Measurements from ENCODE around the gene SEC16B.

Gene SEC16B

DNA sequence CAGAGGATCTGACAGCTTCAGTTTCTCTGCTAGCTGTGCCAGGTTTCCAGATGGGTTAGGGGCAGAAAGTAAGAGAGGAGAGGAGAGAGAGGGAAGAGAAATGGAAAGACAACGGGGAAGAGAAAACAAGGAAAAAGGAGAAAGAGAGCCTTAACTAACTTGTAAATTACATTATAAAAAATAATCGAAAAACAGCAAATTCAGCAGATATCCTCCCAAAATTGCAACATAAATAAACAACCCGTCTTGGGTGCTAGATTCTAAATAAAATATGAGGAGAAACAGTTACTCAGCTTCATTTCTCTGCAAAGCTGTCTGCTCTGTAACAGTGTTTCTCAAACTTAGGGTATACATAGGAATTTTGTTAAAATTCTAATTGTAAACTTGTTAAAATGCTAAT lies 29.2 kb downstream of the SEC16B start:
- no peaks in the 10 kb centered on the region for H3K36me3 ChIP-seq (ENCODE audit: control insufficient read depth, low read length)
- no peaks in the 10 kb centered on the region for H3K9me2 ChIP-seq (replicated peaks; ENCODE audit: control insufficient read depth, low read length)
- no peaks in the 10 kb centered on the region for H3K9me3 ChIP-seq (ENCODE audit: control insufficient read depth, insufficient read depth, low read length)
- H3K27me3 ChIP-seq (ENCODE audit: control insufficient read depth, low read length): no peaks in the 10 kb centered on the region
- no peaks in the 10 kb centered on the region for H3K4me1 ChIP-seq (ENCODE audit: control insufficient read depth, low read length)
- H3K4me2 ChIP-seq (ENCODE audit: low read length): no peak overlapping the region
- no peaks in the 10 kb centered on the region for H3K79me2 ChIP-seq (ENCODE audit: control insufficient read depth, low read length)
- no peak overlapping the region for H3K4me3 ChIP-seq (ENCODE audit: low read length)
- no peak for TF ChIP-seq EZH2phosphoT487 (IDR thresholded peaks at IDR 0.05; ENCODE audit: borderline replicate concordance, low read length)
- TF ChIP-seq, protein P1, sequence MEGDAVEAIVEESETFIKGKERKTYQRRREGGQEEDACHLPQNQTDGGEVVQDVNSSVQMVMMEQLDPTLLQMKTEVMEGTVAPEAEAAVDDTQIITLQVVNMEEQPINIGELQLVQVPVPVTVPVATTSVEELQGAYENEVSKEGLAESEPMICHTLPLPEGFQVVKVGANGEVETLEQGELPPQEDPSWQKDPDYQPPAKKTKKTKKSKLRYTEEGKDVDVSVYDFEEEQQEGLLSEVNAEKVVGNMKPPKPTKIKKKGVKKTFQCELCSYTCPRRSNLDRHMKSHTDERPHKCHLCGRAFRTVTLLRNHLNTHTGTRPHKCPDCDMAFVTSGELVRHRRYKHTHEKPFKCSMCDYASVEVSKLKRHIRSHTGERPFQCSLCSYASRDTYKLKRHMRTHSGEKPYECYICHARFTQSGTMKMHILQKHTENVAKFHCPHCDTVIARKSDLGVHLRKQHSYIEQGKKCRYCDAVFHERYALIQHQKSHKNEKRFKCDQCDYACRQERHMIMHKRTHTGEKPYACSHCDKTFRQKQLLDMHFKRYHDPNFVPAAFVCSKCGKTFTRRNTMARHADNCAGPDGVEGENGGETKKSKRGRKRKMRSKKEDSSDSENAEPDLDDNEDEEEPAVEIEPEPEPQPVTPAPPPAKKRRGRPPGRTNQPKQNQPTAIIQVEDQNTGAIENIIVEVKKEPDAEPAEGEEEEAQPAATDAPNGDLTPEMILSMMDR (IDR thresholded peaks at IDR 0.05; ENCODE audit: low read depth, low read length, poor library complexity, severe bottlenecking): no peak
- no peaks in the 10 kb centered on the region for H4K20me1 ChIP-seq (ENCODE audit: control insufficient read depth, insufficient read depth, low read depth, low read length)
- H3K27ac ChIP-seq (ENCODE audit: low read depth, low read length): no peak overlapping the region
- no peaks in the 10 kb centered on the region for H3F3A ChIP-seq (ENCODE audit: control insufficient read depth, insufficient read depth)

DNA sequence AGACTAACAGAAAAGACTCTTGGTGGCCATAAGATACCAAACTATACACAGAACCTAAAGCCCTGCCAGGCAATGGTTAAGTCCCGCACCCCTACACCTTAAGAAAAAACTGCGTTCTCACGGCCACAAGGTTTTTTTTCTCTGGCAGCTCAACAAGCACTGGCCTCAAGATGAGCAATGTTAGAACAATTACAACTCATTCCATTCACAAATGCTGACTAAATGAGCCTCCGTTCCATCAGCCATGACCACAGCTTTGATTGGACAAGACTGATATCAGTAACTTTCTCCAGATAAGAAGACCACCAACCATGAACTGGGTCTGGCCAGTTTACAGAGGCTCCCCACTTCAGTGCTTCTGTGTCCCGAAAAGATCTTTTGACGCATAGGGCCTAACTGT lies 31.9 kb downstream of the SEC16B start:
- no peaks in the 10 kb centered on the region for H3K9me3 ChIP-seq (ENCODE audit: control insufficient read depth, insufficient read depth, low read length)
- H3K4me2 ChIP-seq (ENCODE audit: low read length): no peak overlapping the region
- H3K4me1 ChIP-seq (ENCODE audit: control insufficient read depth, low read length): no peaks in the 10 kb centered on the region
- no peaks in the 10 kb centered on the region for H3K9me2 ChIP-seq (replicated peaks; ENCODE audit: control insufficient read depth, low read length)
- H3K79me2 ChIP-seq (ENCODE audit: control insufficient read depth, low read length): no peaks in the 10 kb centered on the region
- no peak overlapping the region for H3K4me3 ChIP-seq (ENCODE audit: low read length)
- no peaks in the 10 kb centered on the region for H3F3A ChIP-seq (ENCODE audit: control insufficient read depth, insufficient read depth)
- no peaks in the 10 kb centered on the region for H4K20me1 ChIP-seq (ENCODE audit: control insufficient read depth, insufficient read depth, low read depth, low read length)
- H3K27me3 ChIP-seq (ENCODE audit: control insufficient read depth, low read length): no peaks in the 10 kb centered on the region
- H3K36me3 ChIP-seq (ENCODE audit: control insufficient read depth, low read length): no peaks in the 10 kb centered on the region
- TF ChIP-seq, protein P1 (IDR thresholded peaks at IDR 0.05; ENCODE audit: low read depth, low read length, poor library complexity, severe bottlenecking): no peak
- TF ChIP-seq EZH2phosphoT487 (IDR thresholded peaks at IDR 0.05; ENCODE audit: borderline replicate concordance, low read length): no peak
- H3K27ac ChIP-seq (ENCODE audit: low read depth, low read length): no peak overlapping the region

DNA sequence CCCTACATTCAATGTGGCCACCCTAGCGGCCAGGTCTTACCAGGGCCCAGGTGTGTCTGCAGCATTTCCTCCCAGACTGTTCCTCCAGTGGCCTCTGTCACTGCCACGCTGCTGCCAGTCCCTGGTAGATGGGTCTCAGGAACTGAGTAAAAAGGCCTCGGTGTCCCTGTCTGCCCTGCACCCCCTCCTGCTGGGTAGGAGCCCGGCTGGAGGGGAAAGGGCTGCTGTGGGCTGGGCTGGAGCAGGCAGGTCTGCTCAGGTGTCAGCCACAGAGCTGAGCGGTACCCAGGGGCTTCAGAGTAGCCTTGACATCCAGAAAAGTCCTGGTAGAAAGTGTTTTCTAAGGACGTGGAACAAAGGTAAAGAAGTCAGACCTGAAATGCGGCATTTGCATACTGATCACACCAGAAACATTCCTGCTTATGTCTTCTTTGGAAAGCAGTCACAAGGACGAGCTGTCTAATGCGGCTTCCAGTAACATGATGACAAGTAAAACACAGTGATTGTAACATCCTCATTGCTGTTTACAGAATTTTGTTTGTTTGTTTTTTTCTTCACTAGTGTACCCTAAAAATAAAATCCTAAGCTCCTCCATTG lies 32.6 kb downstream of the SEC16B start:
- no peaks in the 10 kb centered on the region for H3K79me2 ChIP-seq (ENCODE audit: control insufficient read depth, low read length)
- no peaks in the 10 kb centered on the region for H3K4me1 ChIP-seq (ENCODE audit: control insufficient read depth, low read length)
- H4K20me1 ChIP-seq (ENCODE audit: control insufficient read depth, insufficient read depth, low read depth, low read length): no peaks in the 10 kb centered on the region
- no peaks in the 10 kb centered on the region for H3F3A ChIP-seq (ENCODE audit: control insufficient read depth, insufficient read depth)
- H3K9me2 ChIP-seq (replicated peaks; ENCODE audit: control insufficient read depth, low read length): no peaks in the 10 kb centered on the region
- H3K4me2 ChIP-seq (ENCODE audit: low read length): no peak overlapping the region
- H3K27ac ChIP-seq (ENCODE audit: low read depth, low read length): no peak overlapping the region
- H3K9me3 ChIP-seq (ENCODE audit: control insufficient read depth, insufficient read depth, low read length): no peaks in the 10 kb centered on the region
- H3K27me3 ChIP-seq (ENCODE audit: control insufficient read depth, low read length): no peaks in the 10 kb centered on the region
- TF ChIP-seq EZH2phosphoT487 (IDR thresholded peaks at IDR 0.05; ENCODE audit: borderline replicate concordance, low read length): no peak
- TF ChIP-seq, protein P1 (IDR thresholded peaks at IDR 0.05; ENCODE audit: low read depth, low read length, poor library complexity, severe bottlenecking): no peak
- H3K4me3 ChIP-seq (ENCODE audit: low read length): no peak overlapping the region
- no peaks in the 10 kb centered on the region for H3K36me3 ChIP-seq (ENCODE audit: control insufficient read depth, low read length)

Data from DOHH2 (cell line).